NCI-H128 (cell line): ENCODE results near the gene ATCAY.
"Not testable (repeated sequence)": the region's sequence is repeated elsewhere in the genome, so short reads cannot be mapped to it uniquely, and the experiment has no call there.

Experiments used
- DNase-seq: peaks from one replicate; lab custom pipeline; 2025; ENCODE audit not compliant: unreplicated experiment; lab: John Stamatoyannopoulos, UW

Gene ATCAY

GRCh38 chr19:3944018-3944721 lies 63.7 kb downstream of the ATCAY start:
- no peak for DNase-seq

- no peak for DNase-seq
Measured at GRCh38 chr19:3945838-3946237, 65.4 kb downstream of the ATCAY start.

- DNase-seq, result not testable (repeated sequence)
Measured at GRCh38 chr19:3947316-3947933, 66.9 kb downstream of the ATCAY start.

GRCh38 chr19:3949294-3949693 lies 68.8 kb downstream of the ATCAY start:
- DNase-seq, result no peak

DNA sequence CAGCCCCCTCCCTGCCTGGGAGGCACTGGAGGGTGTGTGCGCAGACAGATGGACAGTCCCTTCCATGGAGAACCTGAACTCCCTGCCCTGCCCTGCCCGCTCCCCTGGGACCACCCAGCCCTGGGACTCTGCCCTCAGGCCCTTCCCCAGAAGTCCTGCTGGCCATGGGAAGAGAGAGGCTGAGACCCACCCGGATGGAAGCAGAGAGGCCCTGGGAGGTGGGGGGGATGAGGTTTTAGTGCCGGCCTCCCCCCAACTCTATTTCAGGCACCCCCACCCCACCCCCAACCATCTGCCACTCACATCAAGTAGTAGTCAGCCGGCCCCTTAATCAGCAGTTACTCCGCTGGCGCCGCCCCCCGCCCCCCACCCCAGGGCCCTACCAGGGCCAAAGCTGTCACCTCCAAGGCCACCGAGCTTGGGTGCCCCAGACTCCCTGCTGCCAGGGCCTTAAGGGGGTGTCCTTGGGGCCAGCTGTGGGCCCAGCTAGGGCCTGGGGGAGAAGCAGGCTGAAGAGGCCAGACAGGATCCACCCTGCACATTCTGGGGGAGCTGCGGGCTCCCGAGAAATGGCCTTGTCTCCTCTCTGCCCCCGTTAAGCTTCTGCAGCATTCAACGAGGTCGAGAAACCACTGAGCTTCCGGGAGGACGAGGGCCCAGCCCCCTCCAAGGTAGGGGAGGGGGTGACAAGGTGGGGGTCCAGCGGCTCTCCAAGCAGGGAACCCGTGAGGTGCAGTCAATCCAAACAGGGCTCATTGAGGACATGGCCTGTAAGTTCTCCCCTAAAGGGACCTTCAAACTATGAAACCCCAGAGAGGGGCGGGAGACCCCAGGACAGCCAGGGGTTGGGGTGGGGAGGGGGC lies 69.7 kb downstream of the ATCAY start:
- no peak for DNase-seq

DNA sequence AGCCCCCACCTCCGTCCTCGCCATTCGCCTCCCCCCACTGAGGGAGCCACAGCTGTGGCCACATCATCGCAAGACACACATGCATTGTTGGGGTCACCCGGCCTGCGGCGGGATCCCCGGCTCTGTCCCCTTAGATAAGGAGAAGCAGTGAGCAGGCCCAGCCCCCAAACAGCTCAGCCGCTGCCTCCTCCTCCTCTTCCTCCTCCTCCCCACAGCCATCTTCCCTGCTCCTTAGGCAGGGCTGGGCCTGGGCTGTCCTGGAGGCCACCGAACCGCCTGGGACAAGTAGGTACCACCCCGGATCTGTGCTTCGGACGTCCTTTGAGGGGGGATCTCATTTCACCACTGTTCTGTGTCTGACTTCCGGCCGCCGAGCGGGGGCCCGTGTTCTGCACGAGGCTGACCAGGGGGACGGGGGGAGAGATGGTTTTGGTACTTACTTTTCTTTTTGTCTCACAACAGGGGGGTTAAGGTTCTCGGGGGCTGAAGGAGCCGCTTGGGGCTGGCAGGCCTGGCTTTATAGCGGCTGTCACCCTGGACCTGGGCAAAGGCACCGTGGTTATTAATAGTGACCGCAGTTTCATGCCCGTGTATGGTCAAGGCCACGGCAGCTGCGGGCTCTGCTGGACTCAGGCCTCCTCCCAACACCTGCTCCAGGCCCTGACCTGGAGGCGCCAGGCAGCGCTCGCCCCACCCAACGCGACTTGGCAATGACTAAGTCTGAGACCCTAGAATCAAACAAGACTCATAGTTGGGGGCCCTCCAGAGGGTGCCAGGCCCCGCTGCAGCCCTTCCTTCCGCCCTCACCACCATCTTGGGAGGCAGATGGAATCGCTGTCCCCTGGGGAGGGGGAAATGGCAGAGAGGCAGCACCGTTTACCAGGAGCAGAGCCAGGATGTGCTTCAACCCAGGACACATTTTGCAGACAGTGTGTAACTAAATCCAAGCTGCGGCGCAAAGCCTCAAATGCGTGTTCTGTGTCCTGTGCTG lies 70.7 kb downstream of the ATCAY start:
- no peak for DNase-seq

DNA sequence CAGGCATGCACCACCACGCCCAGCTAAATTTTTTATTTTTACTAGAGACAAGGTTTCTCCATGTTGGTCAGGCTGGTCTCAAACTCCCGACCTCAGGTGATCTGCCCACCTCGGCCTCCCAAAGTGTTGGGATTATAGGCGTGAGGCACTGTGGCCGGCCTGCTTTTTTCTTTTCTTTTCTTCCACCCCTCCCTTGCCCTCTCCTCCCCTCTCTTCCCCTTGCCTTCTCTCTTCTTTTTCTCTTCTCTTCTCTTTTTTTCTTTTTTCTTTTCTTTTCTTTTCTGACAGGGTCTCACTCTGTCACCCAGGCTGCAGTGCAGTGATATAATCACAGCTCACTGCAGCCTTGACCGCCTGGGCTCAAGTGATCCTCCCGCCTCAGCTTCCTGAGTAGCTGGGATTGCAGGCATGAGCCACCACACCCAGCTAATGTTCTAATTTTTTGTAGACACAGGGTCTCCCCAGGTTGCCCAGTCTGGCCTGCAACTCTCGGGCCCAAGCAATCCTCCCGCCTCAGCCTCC lies 72.3 kb downstream of the ATCAY start:
- not testable (repeated sequence) for DNase-seq

DNA sequence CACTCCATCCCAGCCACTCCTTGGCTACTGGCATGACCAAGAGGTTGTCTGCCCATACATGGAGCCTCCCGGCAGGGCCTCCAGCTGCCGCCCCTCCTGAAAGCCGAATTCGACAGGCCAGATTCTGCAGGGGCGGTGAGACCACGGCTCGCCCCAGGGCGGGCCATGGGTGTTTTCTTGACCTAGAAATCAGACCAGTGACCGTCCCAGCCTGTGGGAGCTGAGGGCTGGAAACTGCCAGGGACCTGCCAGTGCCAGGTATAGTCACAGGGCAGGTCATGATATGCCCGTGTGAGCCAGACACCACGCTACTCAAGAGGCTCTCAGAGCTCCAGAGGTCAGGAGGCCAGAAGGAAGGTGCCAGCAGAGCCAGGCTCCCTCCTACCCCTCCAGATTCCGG lies 73.6 kb downstream of the ATCAY start:
- no peak for DNase-seq

DNA sequence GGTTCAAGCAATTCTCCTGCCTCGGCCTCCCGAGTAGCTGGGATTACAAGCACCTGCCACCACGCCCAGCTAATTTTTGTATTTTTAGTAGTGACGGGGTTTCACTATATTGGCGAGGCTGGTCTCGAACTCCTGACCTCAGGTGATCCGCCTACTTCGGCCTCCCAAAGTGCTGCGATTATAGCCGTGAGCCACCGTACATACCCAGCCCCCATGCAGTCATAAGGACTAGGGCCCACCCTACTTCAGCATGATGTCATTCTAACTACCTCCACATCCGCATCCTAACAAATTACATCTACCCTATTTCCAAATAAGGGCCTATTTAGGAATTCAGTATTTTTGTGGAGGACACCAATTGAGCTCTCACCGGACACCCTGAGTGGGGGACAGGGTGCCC lies 74.8 kb downstream of the ATCAY start:
- not testable (repeated sequence) for DNase-seq

DNA sequence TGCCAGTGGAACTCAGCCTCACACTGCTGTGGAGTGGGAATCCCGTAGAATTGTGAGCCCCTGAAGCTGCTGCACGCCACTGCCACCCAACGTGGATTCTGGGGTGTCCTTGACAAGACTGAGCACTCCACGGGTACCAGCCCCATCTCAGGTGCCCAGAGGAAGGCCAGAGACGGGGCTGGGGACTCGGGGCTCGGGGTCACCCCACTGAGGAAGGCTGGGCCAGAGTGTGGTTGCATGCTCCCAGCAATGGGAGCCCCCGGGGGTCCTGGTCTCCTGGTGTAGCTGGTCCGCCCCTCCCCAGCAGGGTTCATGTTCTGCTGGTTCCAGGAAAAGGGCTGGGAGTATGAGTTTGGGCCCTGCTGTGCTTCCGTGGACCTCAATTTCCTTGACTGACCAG lies 75.2 kb downstream of the ATCAY start:
- DNase-seq, result no peak

- DNase-seq, result no peak
Measured at GRCh38 chr19:3958836-3959765, 78.6 kb downstream of the ATCAY start.

DNA sequence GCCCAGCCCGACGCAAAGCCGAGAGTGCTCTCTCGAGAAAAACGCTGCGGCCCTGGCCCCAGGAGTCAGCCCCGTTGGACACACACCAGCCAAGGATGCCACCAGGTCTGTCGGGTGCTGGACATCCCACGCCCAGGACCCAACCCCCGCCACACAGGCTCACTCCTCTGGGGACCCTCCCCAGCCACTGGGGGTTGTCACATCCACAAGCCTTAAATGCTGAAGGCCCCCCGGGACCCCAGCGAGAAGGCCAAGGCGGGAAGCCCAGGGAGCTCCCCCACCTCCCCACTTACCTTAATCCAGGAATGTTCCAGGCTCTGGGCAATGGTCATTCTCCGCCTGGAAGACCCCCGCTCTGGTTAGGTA lies 79.3 kb downstream of the ATCAY start:
- DNase-seq, result no peak

DNA sequence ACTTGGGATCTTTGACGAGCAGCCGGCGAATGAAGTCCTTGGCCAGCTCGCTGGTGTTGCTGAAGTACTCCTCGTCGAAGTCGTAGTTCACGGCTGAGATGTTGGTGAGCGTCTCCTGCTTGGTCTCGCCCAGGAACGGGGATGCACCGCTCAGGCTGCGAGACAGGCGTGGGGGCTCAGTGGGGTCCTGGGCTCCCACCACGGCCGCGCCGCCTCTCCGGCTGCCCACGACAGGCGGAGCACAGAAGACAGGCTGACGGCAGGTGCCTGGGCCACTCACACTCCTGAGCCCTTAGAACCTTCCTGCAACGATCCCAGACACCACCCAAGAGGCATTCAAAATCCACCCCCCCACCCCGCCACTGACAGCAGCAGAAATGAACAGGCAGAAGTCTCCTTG lies 80.5 kb downstream of the ATCAY start:
- DNase-seq, result no peak

- no peak for DNase-seq
Measured at GRCh38 chr19:3963458-3964255, 83.2 kb downstream of the ATCAY start.

GRCh38 chr19:3964256-3965194 lies 84.0 kb downstream of the ATCAY start:
- no peak for DNase-seq

DNA sequence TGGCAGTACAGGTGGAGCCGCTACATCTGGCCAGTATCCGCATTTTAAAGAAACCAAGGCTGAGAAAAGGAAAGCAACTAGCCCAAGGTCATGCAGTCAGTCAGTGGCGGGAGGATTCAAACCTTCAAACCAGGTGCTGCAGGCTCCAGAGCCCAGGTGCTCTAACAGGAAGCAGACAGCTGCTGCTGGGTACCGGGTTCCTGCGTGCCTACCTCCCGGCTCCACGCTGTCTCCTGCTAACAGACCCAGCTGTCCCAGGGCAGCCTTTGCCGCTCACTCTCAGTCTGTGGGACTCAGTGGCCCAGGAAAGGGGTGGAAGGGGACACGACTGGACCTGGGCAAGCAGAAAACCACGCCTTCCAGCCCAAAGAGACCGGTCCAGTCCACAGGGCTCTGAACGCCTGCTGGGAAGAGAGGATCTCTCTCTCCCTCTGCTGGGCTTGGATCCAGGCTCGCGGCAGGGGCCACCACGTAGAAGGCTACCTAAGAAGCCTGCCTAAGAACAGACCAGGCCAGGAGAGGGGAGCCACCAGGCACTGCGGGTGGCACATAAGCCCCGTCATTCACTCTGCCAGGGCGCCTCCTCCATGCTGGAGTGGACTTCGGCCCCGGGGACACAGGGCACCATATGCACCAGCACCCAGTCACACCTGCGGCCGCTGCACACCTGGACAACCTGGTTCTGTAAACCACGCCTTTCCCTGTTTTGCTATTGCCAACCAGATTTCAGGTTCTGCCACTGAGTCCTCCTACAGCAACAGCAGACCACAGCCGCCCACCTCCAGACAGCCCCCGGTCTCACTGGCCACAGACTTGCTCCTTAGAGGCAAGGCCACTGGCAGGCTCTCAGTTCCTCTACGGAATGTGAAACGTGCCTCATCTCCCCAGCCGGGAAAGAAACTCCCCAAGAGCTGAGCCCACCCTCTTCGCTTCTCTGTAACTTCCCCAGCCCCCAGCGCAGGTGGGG lies 85.8 kb downstream of the ATCAY start:
- no peak for DNase-seq
